Cardiac muscle cell (in vitro differentiated cells and primary cell): ENCODE measurements around the gene CCBE1. TPM values are rescaled to one million over a fixed set of nuclear protein-coding genes. Genes with fewer than 3 reads are reported as not detected.

Experiments
- DNase-seq, 2 donors: peaks; one replicate each; pipeline versions ENCODE4 v3.0.0 to v3.0.0-alpha.2; 2010 to 2017; ENCODE audit warnings: low read depth in 1 of 2, low spot score in 1 of 2
- H3K27ac ChIP-seq: fragments of 200-600 bp; sonication (generic); 2 replicates; pipeline ENCODE4 v1.5.1; 2016
- H3K27me3 ChIP-seq: fragments of 200-600 bp; sonication (generic); 2 replicates; pipeline ENCODE4 v1.6.0; 2016; ENCODE audit warnings: control low read depth
- H3K36me3 ChIP-seq: fragments of 200-600 bp; sonication (generic); 2 replicates; pipeline ENCODE4 v1.5.1; 2016; ENCODE audit warnings: control low read depth
- H3K4me1 ChIP-seq: fragments of 200-600 bp; sonication (generic); 2 replicates; pipeline ENCODE4 v1.8.1; 2017; ENCODE audit warnings: low read depth, mild to moderate bottlenecking, mixed run types
- H3K4me3 ChIP-seq: fragments of 200-600 bp; sonication (generic); 2 replicates; pipeline ENCODE4 v1.5.1; 2016; ENCODE audit warnings: mild to moderate bottlenecking
- H3K9me3 ChIP-seq: fragments of 200-600 bp; sonication (generic); 2 replicates; pipeline ENCODE4 v1.5.1; 2017; ENCODE audit warnings: low read depth, mild to moderate bottlenecking, control low read depth
- polyA plus RNA-seq: library from polyadenylated mRNA; unstranded; fragments of >200 nt; fragmentation: Nextera tagmentation; extraction: Ambion mirVana; gene quantifications from 2 replicates; pipeline ENCODE4 v1.2.1, GENCODE V29; 2016
- total RNA-seq: library from RNA; depleted of rRNA; stranded (reverse); fragments of >200 nt; gene quantifications from 2 replicates; pipeline ENCODE4 v1.2.3, GENCODE V29; 2016
- TF ChIP-seq, protein P1 (sequence below): IDR thresholded peaks from 2 replicates; pipeline ENCODE4 v1.5.1; 2012; ENCODE audit warnings: low read depth, mild to moderate bottlenecking, low read length

The CCBE1 gene
- total and polyA plus RNA-seq, 2 experiments from 2014 or later: 1.5 to 3.7 TPM

DNA sequence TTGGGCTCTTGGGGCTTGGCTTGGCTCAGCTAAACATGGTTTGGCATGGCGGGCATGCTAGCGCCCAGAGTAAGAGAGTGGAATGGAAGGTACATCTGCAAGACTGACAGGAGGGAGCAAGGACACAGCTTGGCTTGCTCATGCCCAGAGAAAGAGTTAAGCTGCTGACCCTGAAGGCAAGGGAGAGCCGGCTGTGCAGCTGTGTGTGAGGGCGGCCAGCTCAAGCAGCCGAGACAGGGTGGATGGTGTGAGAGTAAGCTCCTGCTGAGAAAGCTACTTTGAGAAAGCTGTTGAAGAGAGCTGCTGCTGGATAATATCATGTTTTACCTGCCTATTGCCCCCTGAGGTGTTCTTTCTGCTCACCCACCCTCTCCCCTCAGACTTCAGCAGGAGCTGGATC is 135.6 kb downstream of the CCBE1 start:
- Histone ChIP-seq H3K27ac (no peak overlapping the region), H3K4me3 (no peak overlapping the region), H3K27me3 (no peaks in the 10 kb centered on the region), H3K36me3 (no peaks in the 10 kb centered on the region), H3K4me1 (peaks cover 3% of the 10 kb centered on the region), H3K9me3 (no peaks in the 10 kb centered on the region)
- no peak for DNase-seq
- TF ChIP-seq, protein P1, sequence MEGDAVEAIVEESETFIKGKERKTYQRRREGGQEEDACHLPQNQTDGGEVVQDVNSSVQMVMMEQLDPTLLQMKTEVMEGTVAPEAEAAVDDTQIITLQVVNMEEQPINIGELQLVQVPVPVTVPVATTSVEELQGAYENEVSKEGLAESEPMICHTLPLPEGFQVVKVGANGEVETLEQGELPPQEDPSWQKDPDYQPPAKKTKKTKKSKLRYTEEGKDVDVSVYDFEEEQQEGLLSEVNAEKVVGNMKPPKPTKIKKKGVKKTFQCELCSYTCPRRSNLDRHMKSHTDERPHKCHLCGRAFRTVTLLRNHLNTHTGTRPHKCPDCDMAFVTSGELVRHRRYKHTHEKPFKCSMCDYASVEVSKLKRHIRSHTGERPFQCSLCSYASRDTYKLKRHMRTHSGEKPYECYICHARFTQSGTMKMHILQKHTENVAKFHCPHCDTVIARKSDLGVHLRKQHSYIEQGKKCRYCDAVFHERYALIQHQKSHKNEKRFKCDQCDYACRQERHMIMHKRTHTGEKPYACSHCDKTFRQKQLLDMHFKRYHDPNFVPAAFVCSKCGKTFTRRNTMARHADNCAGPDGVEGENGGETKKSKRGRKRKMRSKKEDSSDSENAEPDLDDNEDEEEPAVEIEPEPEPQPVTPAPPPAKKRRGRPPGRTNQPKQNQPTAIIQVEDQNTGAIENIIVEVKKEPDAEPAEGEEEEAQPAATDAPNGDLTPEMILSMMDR: no peak

DNA sequence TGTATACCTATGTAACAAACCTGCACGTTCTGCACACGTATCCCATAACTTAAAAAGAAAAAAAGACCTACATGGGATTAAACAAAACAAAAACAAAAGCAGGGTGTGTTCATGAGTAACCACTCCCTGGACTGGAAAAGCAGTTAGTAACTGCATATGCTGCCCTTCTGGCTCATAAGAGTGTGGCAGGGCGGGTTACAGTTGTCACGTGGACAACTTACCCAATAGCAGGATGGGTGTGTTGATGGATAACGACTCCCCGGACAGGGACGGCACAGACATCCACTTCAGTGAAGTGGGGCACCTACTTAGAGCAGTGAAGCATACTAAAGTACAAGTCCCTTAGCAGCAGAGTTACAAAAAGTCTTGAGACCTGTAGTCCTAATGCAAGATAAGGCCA is 136.7 kb downstream of the CCBE1 start:
- Histone ChIP-seq H3K27me3 (no peaks in the 10 kb centered on the region), H3K36me3 (no peaks in the 10 kb centered on the region), H3K4me1 (peaks cover 3% of the 10 kb centered on the region), H3K9me3 (no peaks in the 10 kb centered on the region), H3K27ac (no peak overlapping the region), H3K4me3 (no peak overlapping the region)
- TF ChIP-seq, protein P1: no peak
- DNase-seq: no peak

DNA sequence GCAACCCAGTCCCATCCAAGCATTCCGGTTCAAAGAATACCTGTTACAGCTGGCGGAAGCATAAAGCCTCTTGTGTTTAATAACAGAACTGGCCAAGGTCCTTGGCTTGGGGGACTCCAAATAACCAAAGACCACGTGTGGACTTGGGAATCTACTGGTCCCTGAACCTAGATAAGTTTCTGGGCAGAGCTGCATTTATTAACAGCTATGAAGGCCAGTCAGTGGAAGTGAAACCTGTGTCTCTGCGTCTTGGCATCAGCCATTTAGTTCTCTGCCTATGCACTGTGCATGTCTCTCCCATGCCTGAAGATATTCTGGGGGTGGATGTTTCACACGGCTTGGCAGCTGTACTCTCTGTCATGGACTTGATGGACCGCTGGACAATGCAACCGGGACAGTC is 137.7 kb downstream of the CCBE1 start:
- H3K4me3 ChIP-seq: no peak overlapping the region
- TF ChIP-seq, protein P1: no peak
- H3K9me3 ChIP-seq: no peaks in the 10 kb centered on the region

DNA sequence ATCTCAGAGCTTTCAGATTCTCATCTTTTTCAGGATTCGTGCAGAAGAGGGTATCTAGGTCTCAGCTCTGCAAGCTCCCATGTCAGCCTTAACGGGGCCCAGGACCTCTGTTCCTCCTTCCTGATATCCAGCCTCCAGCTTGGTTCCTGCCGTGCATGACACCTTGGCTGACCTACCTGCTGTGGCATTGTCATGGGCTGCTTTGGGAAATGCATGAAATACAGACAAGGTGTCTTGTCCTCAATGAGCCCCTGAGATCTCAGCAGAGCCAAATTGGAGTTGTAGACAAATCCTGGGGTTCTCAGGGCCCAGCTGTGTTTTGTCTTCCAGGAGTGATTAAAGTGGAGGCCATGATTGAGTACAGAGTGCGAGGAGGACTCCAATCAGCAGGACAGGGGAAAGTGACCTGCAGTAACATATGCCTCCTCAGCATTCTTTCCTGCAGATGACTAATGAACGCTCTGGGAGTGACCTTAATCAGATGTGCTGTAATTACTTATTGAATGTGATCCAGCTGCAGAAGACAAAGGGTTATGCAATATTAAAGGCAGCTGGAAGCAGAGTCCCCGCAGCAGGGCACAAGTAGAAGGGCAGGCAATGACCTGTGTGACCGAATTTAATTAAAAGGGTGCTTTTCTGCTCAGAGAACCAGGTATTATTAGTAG is 141.1 kb downstream of the CCBE1 start:
- Histone ChIP-seq H3K4me3 (no peak overlapping the region), H3K36me3 (no peaks in the 10 kb centered on the region), H3K27me3 (no peaks in the 10 kb centered on the region), H3K27ac (no peak overlapping the region), H3K4me1 (peaks cover 3% of the 10 kb centered on the region), H3K9me3 (no peaks in the 10 kb centered on the region)
- TF ChIP-seq, protein P1: no peak
- DNase-seq: peak in 1 of 2 donors; percentile 81

More for the DNA sequence above, 137.7 kb downstream of the CCBE1 start:
- H3K4me1 ChIP-seq: peaks cover 3% of the 10 kb centered on the region
- no peak overlapping the region for H3K27ac ChIP-seq
- no peaks in the 10 kb centered on the region for H3K36me3 ChIP-seq
- H3K27me3 ChIP-seq: no peaks in the 10 kb centered on the region
- no peak for DNase-seq

DNA sequence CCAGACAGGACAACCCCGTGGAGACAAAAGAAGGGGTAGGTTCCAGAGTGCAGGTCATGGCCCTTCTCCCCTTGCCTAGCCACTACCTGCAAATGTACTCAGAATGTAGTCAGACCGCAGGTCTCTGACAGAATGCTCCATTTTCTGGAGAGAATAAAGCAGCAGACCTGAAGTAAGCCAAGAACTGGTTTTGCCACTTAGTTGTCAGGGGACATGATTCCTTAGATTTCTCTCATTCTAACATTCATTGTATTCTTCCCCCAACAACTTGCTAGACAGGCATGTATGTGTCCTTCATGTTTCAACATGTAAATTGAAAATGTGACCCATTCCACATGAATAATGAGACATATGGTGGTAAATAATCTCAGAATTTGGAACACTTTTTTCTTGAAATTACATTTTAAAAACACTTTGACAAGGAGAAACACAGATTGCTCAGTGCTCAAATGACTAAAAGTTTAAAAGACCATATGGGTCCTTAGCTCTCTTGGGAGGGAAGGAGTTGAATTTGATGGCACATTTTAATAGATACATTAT is 142.4 kb downstream of the CCBE1 start:
- H3K36me3 ChIP-seq: no peaks in the 10 kb centered on the region
- TF ChIP-seq, protein P1: no peak
- DNase-seq: no peak
- no peaks in the 10 kb centered on the region for H3K9me3 ChIP-seq
- no peaks in the 10 kb centered on the region for H3K4me1 ChIP-seq
- no peak overlapping the region for H3K4me3 ChIP-seq
- no peaks in the 10 kb centered on the region for H3K27me3 ChIP-seq
- H3K27ac ChIP-seq: no peak overlapping the region
